H1 (cell line): ENCODE measurements around the gene RHOB. TPM values are rescaled to one million over a fixed set of nuclear protein-coding genes. Genes with fewer than 3 reads are reported as not detected.

ENCODE experiments used
- CTCF ChIA-PET: fragments of 300-600 bp; sonication (Branson Sonifier 250); formaldehyde crosslinking; loops from one replicate; lab custom pipeline; 2021; ENCODE audit not compliant: partially characterized antibody; lab: Charles Lee
- POLR2A ChIA-PET: fragments of 300-600 bp; sonication (Branson Sonifier 250); formaldehyde crosslinking; loops from one replicate; lab custom pipeline; 2021; ENCODE audit warnings: inconsistent platforms; ENCODE audit not compliant: partially characterized antibody; lab: Charles Lee
- DNase-seq, 2 experiments: peaks; one replicate each; pipeline versions ENCODE4 v3.0.0 to v3.0.0-alpha.2; 2010 to 2022; ENCODE audit warnings: low spot score in 2 of 2, low read depth in 1 of 2, mixed read lengths in 1 of 2
- FAIRE-seq: peaks from 2 replicates; lab custom pipeline; 2011; peaks lifted over from hg19 to GRCh38; lab: Jason Lieb, UNC
- H2AFZ ChIP-seq: 2 replicates; pipeline ENCODE4 v1.8.1; 2012; ENCODE audit warnings: low read length, inconsistent platforms
- H2AK5ac ChIP-seq: 2 replicates; pipeline ENCODE4 v1.6.1; 2013; ENCODE audit warnings: low read depth, low read length
- H2BK120ac ChIP-seq: replicated peaks from 2 replicates; pipeline ENCODE3; 2013; ENCODE audit warnings: low read depth, low read length, inconsistent platforms
- H2BK12ac ChIP-seq: 2 replicates; pipeline ENCODE4 v1.6.1; 2013; ENCODE audit warnings: low read depth, low read length
- H2BK15ac ChIP-seq: 2 replicates; pipeline ENCODE4 v1.6.1; 2013; ENCODE audit warnings: low read length
- H2BK20ac ChIP-seq: 2 replicates; pipeline ENCODE4 v1.6.1; 2013; ENCODE audit warnings: low read length
- H2BK5ac ChIP-seq: 2 replicates; pipeline ENCODE4 v1.6.1; 2013; ENCODE audit warnings: low read depth, low read length
- H3K14ac ChIP-seq: 2 replicates; pipeline ENCODE4 v1.6.1; 2013; ENCODE audit warnings: inconsistent platforms; ENCODE audit not compliant: insufficient read length
- H3K18ac ChIP-seq: 2 replicates; pipeline ENCODE4 v1.6.1; 2013; ENCODE audit warnings: low read length; ENCODE audit errors: extremely low read depth
- H3K23ac ChIP-seq: 2 replicates; pipeline ENCODE4 v1.6.1; 2013; ENCODE audit warnings: inconsistent platforms; ENCODE audit not compliant: insufficient read length
- H3K23me2 ChIP-seq: 2 replicates; pipeline ENCODE4 v1.6.1; 2013; ENCODE audit warnings: low read depth, low read length
- H3K27ac ChIP-seq: 2 replicates; pipeline ENCODE4 v1.6.1; 2011; ENCODE audit warnings: low read depth, low read length, inconsistent platforms
- H3K27me3 ChIP-seq, 4 experiments: replicated peaks in 1 of 4; 1 replicate in 1 of 4; 2 replicates in 3 of 4; pipeline versions ENCODE4 v1.6.1 to v1.8.1; 2011 to 2013; ENCODE audit warnings: low read length in 3 of 4, mild to moderate bottlenecking in 3 of 4, inconsistent platforms in 2 of 4, mixed read lengths in 2 of 4, moderate library complexity in 1 of 4; ENCODE audit not compliant: control insufficient read depth in 3 of 4, insufficient read depth in 3 of 4; ENCODE audit errors: extremely low read depth in 1 of 4
- H3K36me3 ChIP-seq, 4 experiments: 2 replicates each; pipeline versions ENCODE4 v1.6.1 to v1.8.1; 2011 to 2013; ENCODE audit warnings: mild to moderate bottlenecking in 4 of 4, low read length in 3 of 4, moderate library complexity in 2 of 4, control low read depth in 1 of 4, inconsistent platforms in 1 of 4; ENCODE audit not compliant: insufficient read depth in 4 of 4, control insufficient read depth in 2 of 4
- H3K4ac ChIP-seq: replicated peaks from 2 replicates; pipeline ENCODE3; 2013; ENCODE audit warnings: low read length, low read depth, mixed read lengths, inconsistent platforms; ENCODE audit not compliant: insufficient read length
- H3K4me1 ChIP-seq, 4 experiments: replicated peaks in 1 of 4; 1 replicate in 1 of 4; 2 replicates in 3 of 4; pipeline versions ENCODE4 v1.6.1 to v1.8.1; 2011 to 2013; ENCODE audit warnings: low read length in 3 of 4, inconsistent platforms in 2 of 4, mixed read lengths in 1 of 4; ENCODE audit not compliant: insufficient read depth in 4 of 4, control insufficient read depth in 3 of 4
- H3K4me2 ChIP-seq, 2 experiments: 2 replicates each; pipeline versions ENCODE4 v1.6.1 to v1.8.1; 2011 to 2013; ENCODE audit warnings: low read depth in 2 of 2, low read length in 2 of 2, control low read depth in 1 of 2, inconsistent platforms in 1 of 2, mild to moderate bottlenecking in 1 of 2; ENCODE audit not compliant: insufficient read depth in 1 of 2
- H3K4me3 ChIP-seq, 4 experiments: fragments of 200-600, 300-600 bp in 1 of 4; sonication (generic), shearing (Covaris generic), sonication (Bioruptor Twin) in 1 of 4; 2 replicates each; pipeline versions ENCODE4 v1.5.1 to v1.8.1; 2011 to 2016; ENCODE audit warnings: low read length in 4 of 4, low read depth in 3 of 4, control low read depth in 2 of 4, inconsistent platforms in 2 of 4, mild to moderate bottlenecking in 2 of 4, mixed read lengths in 1 of 4, moderate library complexity in 1 of 4; ENCODE audit not compliant: insufficient read depth in 2 of 4; ENCODE audit errors: extremely low read depth in 1 of 4
- H3K56ac ChIP-seq: replicated peaks from 2 replicates; pipeline ENCODE3; 2013; ENCODE audit warnings: low read depth, mild to moderate bottlenecking, mixed read lengths, low read length, inconsistent platforms; ENCODE audit not compliant: insufficient read length
- H3K79me1 ChIP-seq: 2 replicates; pipeline ENCODE4 v1.6.1; 2013; ENCODE audit warnings: low read depth, low read length, control low read depth
- H3K79me2 ChIP-seq, 2 experiments: 2 replicates each; pipeline versions ENCODE4 v1.6.1 to v1.8.1; 2012 to 2013; ENCODE audit warnings: low read length in 2 of 2, mild to moderate bottlenecking in 2 of 2, inconsistent platforms in 1 of 2; ENCODE audit not compliant: insufficient read depth in 2 of 2, control insufficient read depth in 1 of 2
- H3K9ac ChIP-seq, 4 experiments: replicated peaks in 1 of 4; 1 replicate in 1 of 4; 2 replicates in 3 of 4; pipeline versions ENCODE4 v1.6.1 to v1.8.1; 2011 to 2013; ENCODE audit warnings: low read depth in 3 of 4, low read length in 3 of 4, control low read depth in 2 of 4, mild to moderate bottlenecking in 2 of 4, moderate library complexity in 2 of 4, inconsistent platforms in 1 of 4; ENCODE audit errors: extremely low read depth in 1 of 4
- H3K9me3 ChIP-seq, 2 experiments: 2 replicates each; pipeline versions ENCODE4 v1.6.1 to v1.8.1; 2012 to 2013; ENCODE audit warnings: mild to moderate bottlenecking in 2 of 2, moderate library complexity in 2 of 2, control low read depth in 1 of 2, inconsistent platforms in 1 of 2, low read depth in 1 of 2, low read length in 1 of 2, mixed read lengths in 1 of 2; ENCODE audit not compliant: insufficient read depth in 2 of 2
- H4K20me1 ChIP-seq, 2 experiments: replicated peaks in 1 of 2; 2 replicates each; pipeline versions ENCODE3 to v1.8.1; 2011 to 2013; ENCODE audit warnings: inconsistent platforms in 2 of 2, low read length in 2 of 2, mild to moderate bottlenecking in 1 of 2; ENCODE audit not compliant: insufficient read depth in 2 of 2, control insufficient read depth in 1 of 2
- H4K5ac ChIP-seq: 2 replicates; pipeline ENCODE4 v1.6.1; 2013; ENCODE audit warnings: low read length, low read depth, mixed read lengths, inconsistent platforms; ENCODE audit not compliant: insufficient read length
- H4K8ac ChIP-seq: 2 replicates; pipeline ENCODE4 v1.8.0; 2013; ENCODE audit warnings: mild to moderate bottlenecking, moderate library complexity, low read length, inconsistent platforms; ENCODE audit not compliant: insufficient read depth; ENCODE audit errors: extremely low read depth
- H4K91ac ChIP-seq: replicated peaks from 2 replicates; pipeline ENCODE3; 2013; ENCODE audit warnings: low read length, mixed read lengths, inconsistent platforms; ENCODE audit not compliant: insufficient read length
- BACH1 ChIP-seq: IDR thresholded peaks from 2 replicates; pipeline ENCODE4 v1.6.1; 2012; ENCODE audit warnings: low read length, improper control_type of control experiment
- RBBP5 ChIP-seq: IDR thresholded peaks from 2 replicates; pipeline ENCODE4 v1.7.1; 2012; ENCODE audit warnings: low read depth, mild to moderate bottlenecking, inconsistent platforms, low read length, moderate library complexity, borderline replicate concordance
- WGBS, 2 experiments: shearing (Covaris generic) in 1 of 2; methylation state at CpG; one replicate each; pipeline versions ENCODE4 v1.1.6 to v1.1.7; 2013 to 2015; ENCODE audit warnings: low lambda C conversion rate in 2 of 2, mixed read lengths in 2 of 2, inconsistent platforms in 1 of 2, low coverage in 1 of 2, missing lambda C conversion rate in 1 of 2; ENCODE audit not compliant: insufficient replicate concordance in 2 of 2, insufficient coverage in 1 of 2, insufficient read length in 1 of 2; ENCODE audit errors: extremely low coverage in 1 of 2, missing lambda C conversion rate in 1 of 2; 5-methylcytosine and 5-hydroxymethylcytosine counted together
- polyA plus RNA-seq, 7 experiments: library from polyadenylated mRNA; depleted of rRNA in 3 of 7; stranded (reverse) in 5 of 7; unstranded in 2 of 7; fragments of >200 nt in 5 of 7; fragments of 200-250 nt in 2 of 7; gene quantifications; 1 replicate in 5 of 7; 2 replicates in 1 of 7; 4 replicates in 1 of 7; pipeline versions ENCODE4 v1.2.1 to v1.2.3, GENCODE V29; 2011 to 2013; ENCODE audit warnings: missing spikeins in 2 of 7, mixed read lengths in 2 of 7
- total RNA-seq: library from RNA; stranded (reverse); fragmentation: NEBNext Ultra II Directional; extraction: Animal tissue kit (Norgen Biotek cat#: 25700); gene quantifications from 2 replicates; pipeline ENCODE4 v1.2.1, GENCODE V29; 2021

The RHOB gene
- total and polyA plus RNA-seq, 2 of the 8 experiments (the other 6 are each of a cell fraction or from before 2014, with no cell fraction given): 9.3 to 9.5 TPM

DNA sequence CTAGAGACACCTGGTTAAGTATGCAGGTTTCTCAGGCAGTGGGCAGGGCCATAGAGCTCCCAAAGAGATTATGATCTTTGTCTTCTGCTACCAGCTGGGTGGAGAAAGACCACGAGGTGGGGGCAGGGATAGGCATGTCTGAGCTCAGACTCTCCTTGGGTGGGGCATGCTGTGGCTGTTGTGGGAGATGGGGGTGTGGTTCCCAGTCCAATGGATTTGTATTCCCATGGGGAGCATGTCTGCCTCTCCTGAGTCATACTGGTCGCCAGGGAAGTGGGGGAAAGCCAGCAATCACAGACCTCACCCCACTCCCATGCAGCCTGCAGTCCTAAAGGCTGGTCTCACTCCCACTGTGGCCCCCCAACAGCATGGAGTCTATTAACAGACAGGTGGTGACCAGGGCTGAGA lies 31.4 kb upstream of the RHOB start:
- Histone ChIP-seq H3K4ac (no peak overlapping the region), H2BK20ac (no peak overlapping the region), H3K4me1 (peaks cover 0 to 4% (median 2%) of the 10 kb centered on the region in 4 experiments; a peak in 2 of 7 replicates), H4K8ac (no peak overlapping the region; the same call in 1 of the 2 replicates), H2BK5ac (no peak overlapping the region), H2AK5ac (no peak overlapping the region), H4K20me1 (no peaks in the 10 kb centered on the region), H3K9ac (no peak overlapping the region), H3K18ac (no peak overlapping the region), H3K36me3 (no peaks in the 10 kb centered on the region), H3K4me3 (no peak overlapping the region), H3K23ac (no peak overlapping the region), H3K4me2 (no peak overlapping the region), H3K27ac (no peak overlapping the region), H2AFZ (0 out of 2 replicates have a peak overlapping the region, but pooled peaks have one; percentile 57), H3K27me3 (no peaks in the 10 kb centered on the region), H2BK15ac (no peak overlapping the region), H4K91ac (no peak overlapping the region), H3K79me2 (no peaks in the 10 kb centered on the region), H2BK120ac (no peak overlapping the region), H4K5ac (no peak overlapping the region), H3K14ac (no peak overlapping the region), H2BK12ac (no peak overlapping the region), H3K56ac (no peak overlapping the region), H3K23me2 (no peaks in the 10 kb centered on the region), H3K79me1 (no peaks in the 10 kb centered on the region), H3K9me3 (no peaks in the 10 kb centered on the region)
- TF ChIP-seq RBBP5 (no peak), BACH1 (no peak)
- ChIA-PET CTCF (interaction anchor here (0.8 to 17.4 kb wide), 7 partner anchors 12 to 230 kb away, joined by 3 to 404 read pairs (median 6); partner anchors contain the start of gene HS1BP3), POLR2A (interaction anchor here (1.7 to 3.6 kb wide), 2 partner anchors 9 to 32 kb away, joined by 3 to 14 read pairs; partner anchors contain the start of gene RHOB)
- FAIRE-seq (no peak), DNase-seq (no peak)
- WGBS, 2 experiments: 94% methylated on average over 2 of the region's 2 CpGs; no CpG with 5 or more reads in 1 of the 2 experiments
